Astrocyte (in vitro differentiated cells and primary cell): ENCODE measurements around the gene SNPH.
"Not testable (repeated sequence)": the region's sequence is repeated elsewhere in the genome, so short reads cannot be mapped to it uniquely, and the experiment has no call there.

Experiments used
- CTCF ChIP-seq: IDR thresholded peaks from 2 replicates; pipeline ENCODE4 v1.5.1; 2011; ENCODE audit warnings: low read depth, mild to moderate bottlenecking, inconsistent platforms, low read length, moderate library complexity; ENCODE audit not compliant: insufficient read depth
- EZH2 ChIP-seq: IDR thresholded peaks from 2 replicates; pipeline ENCODE4 v1.6.1; 2012; ENCODE audit warnings: mild to moderate bottlenecking, low read length, inconsistent platforms; ENCODE audit not compliant: insufficient read depth

GRCh38 chr20:1250282-1250681 lies 15.8 kb upstream of the SNPH start:
- not testable (repeated sequence) for TF ChIP-seq CTCF, EZH2
